Neural cell (in vitro differentiated cells): ENCODE measurements around the gene KIR3DL3. TPM values are rescaled to one million over a fixed set of nuclear protein-coding genes. Genes with fewer than 3 reads are reported as not detected.

Experiments
- H2AFZ ChIP-seq: fragments of 200-600, 300-800 bp; sonication (generic), shearing (Covaris generic); 2 replicates; pipeline ENCODE4 v1.6.0; 2014; ENCODE audit warnings: low read depth, mild to moderate bottlenecking, antibody characterized with exemption, low read length, moderate library complexity
- H3F3A ChIP-seq: fragments of 200-600 bp; shearing (Covaris generic); 2 replicates; pipeline ENCODE4 v1.6.1; 2016; ENCODE audit warnings: mild to moderate bottlenecking, moderate library complexity, mixed read lengths, antibody characterized with exemption, low read length; ENCODE audit not compliant: insufficient read depth, poor library complexity, severe bottlenecking
- H3K27ac ChIP-seq: fragments of 200-600, 300-800 bp; sonication (generic), shearing (Covaris generic); 2 replicates; pipeline ENCODE4 v1.5.1; 2014; ENCODE audit warnings: mild to moderate bottlenecking, low read length, moderate library complexity
- H3K27me3 ChIP-seq: fragments of 300-800, 200-600 bp; sonication (generic), shearing (Covaris generic); 2 replicates; pipeline ENCODE4 v1.6.0; 2014; ENCODE audit warnings: mild to moderate bottlenecking, low read depth, low read length, moderate library complexity; ENCODE audit not compliant: insufficient read depth
- H3K36me3 ChIP-seq: fragments of 300-800, 200-600 bp; sonication (generic), shearing (Covaris generic); 2 replicates; pipeline ENCODE4 v1.5.1; 2014; ENCODE audit warnings: mild to moderate bottlenecking, antibody characterized with exemption, low read length, moderate library complexity; ENCODE audit not compliant: insufficient read depth
- H3K4me2 ChIP-seq: fragments of 300-800, 200-600 bp; sonication (generic), shearing (Covaris generic); 2 replicates; pipeline ENCODE4 v1.6.0; 2014; ENCODE audit warnings: mild to moderate bottlenecking, low read length
- H3K4me3 ChIP-seq: fragments of 300-800, 200-600 bp; sonication (generic), shearing (Covaris generic); 2 replicates; pipeline ENCODE4 v1.5.1; 2014; ENCODE audit warnings: mild to moderate bottlenecking, low read length, moderate library complexity
- H3K79me2 ChIP-seq: fragments of 200-600 bp; shearing (Covaris generic); replicated peaks from 2 replicates; pipeline ENCODE4 v1.6.0; 2014; ENCODE audit warnings: mild to moderate bottlenecking, low read length, moderate library complexity; ENCODE audit not compliant: insufficient read depth
- H3K9ac ChIP-seq: fragments of 300-800, 200-600 bp; sonication (generic), shearing (Covaris generic); 2 replicates; pipeline ENCODE4 v1.6.1; 2016; ENCODE audit warnings: mild to moderate bottlenecking, low read length, mixed read lengths
- H3K9me2 ChIP-seq: fragments of 200-600 bp; shearing (Covaris generic); 2 replicates; pipeline ENCODE4 v1.6.1; 2016; ENCODE audit warnings: mild to moderate bottlenecking, low read length, mixed read lengths; ENCODE audit not compliant: insufficient read depth
- H3K9me3 ChIP-seq: fragments of 200-600, 300-800 bp; sonication (generic), shearing (Covaris generic); 2 replicates; pipeline ENCODE4 v1.6.1; 2016; ENCODE audit warnings: mild to moderate bottlenecking, mixed run types, low read length, moderate library complexity, mixed read lengths
- H4K20me1 ChIP-seq: fragments of 200-600 bp; shearing (Covaris generic); 2 replicates; pipeline ENCODE4 v1.6.1; 2016; ENCODE audit warnings: mild to moderate bottlenecking, mixed run types; ENCODE audit not compliant: insufficient read depth
- EP300 ChIP-seq: fragments of 450-650 bp; conservative IDR thresholded peaks from 2 replicates; pipeline ENCODE4 v1.6.1; 2014; ENCODE audit warnings: antibody characterized with exemption, mild to moderate bottlenecking, moderate library complexity; ENCODE audit not compliant: poor library complexity, severe bottlenecking
- EZH2 ChIP-seq: fragments of 200-600, 300-800 bp; shearing (Covaris generic), sonication (generic); IDR thresholded peaks from 2 replicates; pipeline ENCODE4 v1.6.1; 2014; ENCODE audit warnings: antibody characterized with exemption, low read length, borderline replicate concordance, mild to moderate bottlenecking; ENCODE audit not compliant: insufficient read depth, poor library complexity, severe bottlenecking
- MXI1 ChIP-seq: fragments of 450-650 bp; conservative IDR thresholded peaks from 2 replicates; pipeline ENCODE4 v1.6.1; 2014; ENCODE audit warnings: antibody characterized with exemption, mild to moderate bottlenecking; ENCODE audit not compliant: poor library complexity, severe bottlenecking
- POLR2AphosphoS5 ChIP-seq: IDR thresholded peaks from 2 replicates; pipeline ENCODE4 v1.6.1; 2012
- RAD21 ChIP-seq: fragments of 450-650 bp; conservative IDR thresholded peaks from 2 replicates; pipeline ENCODE4 v1.6.1; 2014; ENCODE audit warnings: antibody characterized with exemption, mild to moderate bottlenecking, moderate library complexity
- SMC3 ChIP-seq: fragments of 450-650 bp; conservative IDR thresholded peaks from 2 replicates; pipeline ENCODE4 v1.6.1; 2014; ENCODE audit warnings: antibody characterized with exemption, mild to moderate bottlenecking, moderate library complexity; ENCODE audit not compliant: poor library complexity
- TAF1 ChIP-seq: IDR thresholded peaks from 2 replicates; pipeline ENCODE4 v1.6.1; 2012; ENCODE audit warnings: low read depth
- polyA plus RNA-seq: library from polyadenylated mRNA; depleted of rRNA; stranded (reverse); fragments of >200 nt; gene quantifications from 2 replicates; pipeline ENCODE4 v1.2.3, GENCODE V29; 2014
- TF ChIP-seq, protein P1 (sequence below): IDR thresholded peaks from 2 replicates; pipeline ENCODE4 v1.6.1; 2012; ENCODE audit warnings: borderline replicate concordance
- TF ChIP-seq, protein P2 (sequence below): fragments of 450-650 bp; IDR thresholded peaks from 2 replicates; pipeline ENCODE4 v1.5.1; 2014; ENCODE audit warnings: antibody characterized with exemption, mild to moderate bottlenecking, moderate library complexity; ENCODE audit not compliant: poor library complexity, severe bottlenecking

Gene KIR3DL3
- polyA plus RNA-seq, 1 donor from 2014 or later = not detected

DNA sequence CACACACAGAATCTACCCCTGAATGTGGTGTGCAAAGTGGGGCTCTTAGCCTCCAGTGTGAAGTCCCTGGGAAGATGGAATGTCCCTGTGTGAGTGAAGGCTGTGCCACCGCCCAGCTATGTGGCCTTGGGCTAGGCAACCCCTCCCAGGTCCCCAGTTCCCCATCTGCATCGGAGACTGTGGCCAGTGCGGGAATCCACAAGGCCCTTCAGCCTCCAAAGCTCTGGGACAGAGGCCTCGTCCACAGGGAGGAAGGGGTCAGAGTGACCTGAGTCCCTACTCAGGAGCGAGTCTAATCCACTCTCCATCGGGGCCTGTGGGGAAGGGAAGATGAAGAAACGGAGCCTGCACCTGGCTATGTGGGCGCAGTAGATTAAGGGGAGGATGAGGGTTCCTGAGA lies 19.3 kb upstream of the KIR3DL3 start:
- TF ChIP-seq, protein P1, sequence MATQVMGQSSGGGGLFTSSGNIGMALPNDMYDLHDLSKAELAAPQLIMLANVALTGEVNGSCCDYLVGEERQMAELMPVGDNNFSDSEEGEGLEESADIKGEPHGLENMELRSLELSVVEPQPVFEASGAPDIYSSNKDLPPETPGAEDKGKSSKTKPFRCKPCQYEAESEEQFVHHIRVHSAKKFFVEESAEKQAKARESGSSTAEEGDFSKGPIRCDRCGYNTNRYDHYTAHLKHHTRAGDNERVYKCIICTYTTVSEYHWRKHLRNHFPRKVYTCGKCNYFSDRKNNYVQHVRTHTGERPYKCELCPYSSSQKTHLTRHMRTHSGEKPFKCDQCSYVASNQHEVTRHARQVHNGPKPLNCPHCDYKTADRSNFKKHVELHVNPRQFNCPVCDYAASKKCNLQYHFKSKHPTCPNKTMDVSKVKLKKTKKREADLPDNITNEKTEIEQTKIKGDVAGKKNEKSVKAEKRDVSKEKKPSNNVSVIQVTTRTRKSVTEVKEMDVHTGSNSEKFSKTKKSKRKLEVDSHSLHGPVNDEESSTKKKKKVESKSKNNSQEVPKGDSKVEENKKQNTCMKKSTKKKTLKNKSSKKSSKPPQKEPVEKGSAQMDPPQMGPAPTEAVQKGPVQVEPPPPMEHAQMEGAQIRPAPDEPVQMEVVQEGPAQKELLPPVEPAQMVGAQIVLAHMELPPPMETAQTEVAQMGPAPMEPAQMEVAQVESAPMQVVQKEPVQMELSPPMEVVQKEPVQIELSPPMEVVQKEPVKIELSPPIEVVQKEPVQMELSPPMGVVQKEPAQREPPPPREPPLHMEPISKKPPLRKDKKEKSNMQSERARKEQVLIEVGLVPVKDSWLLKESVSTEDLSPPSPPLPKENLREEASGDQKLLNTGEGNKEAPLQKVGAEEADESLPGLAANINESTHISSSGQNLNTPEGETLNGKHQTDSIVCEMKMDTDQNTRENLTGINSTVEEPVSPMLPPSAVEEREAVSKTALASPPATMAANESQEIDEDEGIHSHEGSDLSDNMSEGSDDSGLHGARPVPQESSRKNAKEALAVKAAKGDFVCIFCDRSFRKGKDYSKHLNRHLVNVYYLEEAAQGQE = no peak
- TF ChIP-seq, protein P2, sequence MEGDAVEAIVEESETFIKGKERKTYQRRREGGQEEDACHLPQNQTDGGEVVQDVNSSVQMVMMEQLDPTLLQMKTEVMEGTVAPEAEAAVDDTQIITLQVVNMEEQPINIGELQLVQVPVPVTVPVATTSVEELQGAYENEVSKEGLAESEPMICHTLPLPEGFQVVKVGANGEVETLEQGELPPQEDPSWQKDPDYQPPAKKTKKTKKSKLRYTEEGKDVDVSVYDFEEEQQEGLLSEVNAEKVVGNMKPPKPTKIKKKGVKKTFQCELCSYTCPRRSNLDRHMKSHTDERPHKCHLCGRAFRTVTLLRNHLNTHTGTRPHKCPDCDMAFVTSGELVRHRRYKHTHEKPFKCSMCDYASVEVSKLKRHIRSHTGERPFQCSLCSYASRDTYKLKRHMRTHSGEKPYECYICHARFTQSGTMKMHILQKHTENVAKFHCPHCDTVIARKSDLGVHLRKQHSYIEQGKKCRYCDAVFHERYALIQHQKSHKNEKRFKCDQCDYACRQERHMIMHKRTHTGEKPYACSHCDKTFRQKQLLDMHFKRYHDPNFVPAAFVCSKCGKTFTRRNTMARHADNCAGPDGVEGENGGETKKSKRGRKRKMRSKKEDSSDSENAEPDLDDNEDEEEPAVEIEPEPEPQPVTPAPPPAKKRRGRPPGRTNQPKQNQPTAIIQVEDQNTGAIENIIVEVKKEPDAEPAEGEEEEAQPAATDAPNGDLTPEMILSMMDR = no peak
- no peak for TF ChIP-seq RAD21
- no peak for TF ChIP-seq EP300
- TF ChIP-seq EZH2 = no peak
- TF ChIP-seq SMC3 = no peak
- TF ChIP-seq TAF1 = no peak
- TF ChIP-seq MXI1 = no peak
- TF ChIP-seq POLR2AphosphoS5 = no peak
- Histone ChIP-seq H3K4me2 (no peak overlapping the region), H3K9me3 (peaks cover 5% of the 10 kb centered on the region), H3K9me2 (no peaks in the 10 kb centered on the region), H4K20me1 (no peaks in the 10 kb centered on the region), H3K36me3 (no peaks in the 10 kb centered on the region), H2AFZ (no peak overlapping the region), H3K27ac (no peak overlapping the region), H3K4me3 (no peak overlapping the region), H3K9ac (no peak overlapping the region), H3K27me3 (no peaks in the 10 kb centered on the region), H3F3A (no peaks in the 10 kb centered on the region), H3K79me2 (no peaks in the 10 kb centered on the region)

DNA sequence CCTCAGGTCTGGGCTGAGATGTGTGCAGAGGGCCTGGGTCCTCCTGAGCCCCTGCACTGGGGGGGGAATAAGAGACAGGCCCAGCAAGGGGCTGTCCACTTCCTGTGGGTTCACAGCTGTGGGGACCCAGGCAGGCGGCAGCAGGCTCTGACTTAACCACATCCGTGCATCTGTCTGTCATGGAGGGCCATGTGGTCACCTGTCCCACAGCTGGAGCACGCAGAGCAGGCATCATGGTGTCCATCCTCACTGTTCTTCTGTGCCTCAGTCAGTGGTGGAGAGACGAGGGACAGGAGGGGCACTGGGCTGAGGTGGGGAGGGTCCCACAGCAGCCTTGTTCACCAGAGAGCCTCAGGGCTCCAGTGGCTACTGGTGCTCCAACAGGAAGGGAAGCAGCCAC lies 16.3 kb upstream of the KIR3DL3 start:
- Histone ChIP-seq H3K4me3 (no peak overlapping the region), H2AFZ (no peak overlapping the region), H3F3A (no peaks in the 10 kb centered on the region), H3K9me2 (no peaks in the 10 kb centered on the region), H3K9me3 (peaks cover 1% of the 10 kb centered on the region), H3K27me3 (no peaks in the 10 kb centered on the region), H3K9ac (no peak overlapping the region), H3K4me2 (no peak overlapping the region), H3K79me2 (no peaks in the 10 kb centered on the region), H4K20me1 (no peaks in the 10 kb centered on the region), H3K27ac (no peak overlapping the region), H3K36me3 (no peaks in the 10 kb centered on the region)
- TF ChIP-seq RAD21 (no peak), EZH2 (no peak), SMC3 (no peak), MXI1 (no peak), EP300 (no peak), POLR2AphosphoS5 (no peak), TAF1 (no peak)
- TF ChIP-seq, protein P1 = no peak
- TF ChIP-seq, protein P2 = no peak
